ENCODE data around the gene DEGS2.
"Not testable (repeated sequence)": the region's sequence is repeated elsewhere in the genome, so short reads cannot be mapped to it uniquely, and the experiment has no call there.

The DEGS2 gene

GRCh38 chr14:100159094-100159864, at the start of gene DEGS2:
Gene DEGS2 (minus strand): TSS chr14:100159645. CDS start chr14:100159587, 58 bp downstream.
- TF ChIP-seq CTCF (IDR thresholded peaks at IDR 0.05; ENCODE audit: control insufficient read depth, insufficient read depth, low read depth, low read length, missing control alignments), result no peak
- DNase-seq (ENCODE audit: low read depth), result no peak
- H3K4me3 ChIP-seq (ENCODE audit: control insufficient read depth, low read depth, low read length), result peak within 1 kb of the TSS; percentile 22

- not testable (repeated sequence) for DNase-seq (ENCODE audit: low read depth)
These were observed 48.7 kb upstream of the DEGS2 start for GRCh38 chr14:100208136-100208535.

GRCh38 chr14:100207588-100207987, 48.1 kb upstream of the DEGS2 start:
- H3K4me3 ChIP-seq (ENCODE audit: control insufficient read depth, low read depth, low read length); DNase-seq (ENCODE audit: low read depth): not testable (repeated sequence)

More at GRCh38 chr14:100208136-100208535, 48.7 kb upstream of the DEGS2 start:
- H3K4me3 ChIP-seq (ENCODE audit: control insufficient read depth, low read depth, low read length), result not testable (repeated sequence)

- not testable (repeated sequence) for DNase-seq (ENCODE audit: low read depth); H3K4me3 ChIP-seq (ENCODE audit: control insufficient read depth, low read depth, low read length)
These were observed 45.4 kb upstream of the DEGS2 start for GRCh38 chr14:100204835-100205167.

- TF ChIP-seq CTCF (IDR thresholded peaks at IDR 0.05; ENCODE audit: control insufficient read depth, insufficient read depth, low read depth, low read length, missing control alignments), result no peak
- DNase-seq (ENCODE audit: low read depth), result no peak
- H3K4me3 ChIP-seq (ENCODE audit: control insufficient read depth, low read depth, low read length), result no peak overlapping the region
These were observed 44.8 kb upstream of the DEGS2 start for GRCh38 chr14:100203962-100204834.

GRCh38 chr14:100203146-100203545, 43.7 kb upstream of the DEGS2 start:
- no peak for DNase-seq (ENCODE audit: low read depth)
- TF ChIP-seq CTCF (IDR thresholded peaks at IDR 0.05; ENCODE audit: control insufficient read depth, insufficient read depth, low read depth, low read length, missing control alignments), result no peak
- H3K4me3 ChIP-seq (ENCODE audit: control insufficient read depth, low read depth, low read length), result no peak overlapping the region

GRCh38 chr14:100202712-100203111, 43.3 kb upstream of the DEGS2 start:
- H3K4me3 ChIP-seq (ENCODE audit: control insufficient read depth, low read depth, low read length), result no peak overlapping the region
- no peak for TF ChIP-seq CTCF (IDR thresholded peaks at IDR 0.05; ENCODE audit: control insufficient read depth, insufficient read depth, low read depth, low read length, missing control alignments)
- no peak for DNase-seq (ENCODE audit: low read depth)

GRCh38 chr14:100201701-100202100, 42.3 kb upstream of the DEGS2 start:
- no peak for TF ChIP-seq CTCF (IDR thresholded peaks at IDR 0.05; ENCODE audit: control insufficient read depth, insufficient read depth, low read depth, low read length, missing control alignments)
- DNase-seq (ENCODE audit: low read depth), result no peak
- no peak overlapping the region for H3K4me3 ChIP-seq (ENCODE audit: control insufficient read depth, low read depth, low read length)
